Hippocampal formation (tissue), 2 donors: ENCODE results near the gene TBC1D2B.

Source experiments
- DNase-seq, 2 donors: peaks; one replicate each; lab custom pipeline; 2025; lab: John Stamatoyannopoulos, UW

Gene TBC1D2B

DNA sequence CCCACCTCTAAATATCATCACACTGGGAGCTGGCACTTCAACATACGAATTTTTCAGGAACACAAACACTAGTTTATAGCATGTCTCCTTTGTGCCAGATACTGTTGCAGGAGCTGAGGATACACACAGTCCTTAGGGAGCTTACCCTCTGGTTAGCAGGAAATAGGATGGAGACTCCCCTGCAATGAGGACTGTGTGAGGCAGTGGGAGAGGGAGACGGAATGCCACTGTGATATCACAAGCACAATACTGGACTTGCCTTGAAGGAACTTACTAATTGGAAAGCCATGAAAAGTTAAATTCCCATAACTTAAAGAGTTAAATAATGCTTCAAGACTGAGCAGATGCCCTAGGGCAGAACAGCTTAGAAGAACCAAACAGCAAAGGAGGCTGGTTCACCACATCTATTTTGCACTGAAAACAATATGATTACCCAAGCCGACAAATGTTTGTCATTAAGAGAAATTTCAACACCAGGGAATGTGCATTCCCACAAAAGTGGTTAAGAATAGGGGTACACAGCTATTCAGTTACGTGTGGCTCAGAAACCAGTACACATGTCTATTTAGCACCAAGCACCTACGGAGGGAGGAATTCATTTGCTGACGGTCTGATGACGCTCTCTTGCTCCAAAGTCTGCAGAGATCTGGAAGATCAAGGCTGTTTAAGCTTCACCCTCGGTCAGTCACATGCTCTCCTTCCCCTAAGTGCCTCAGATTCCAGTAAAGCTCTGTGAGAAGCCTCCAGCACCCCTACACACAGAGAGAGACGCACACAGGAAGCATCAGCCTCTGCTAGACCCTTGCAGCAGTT lies 5.2 kb downstream of the TBC1D2B start:
- peak; percentile 42 to 51 for DNase-seq

DNA sequence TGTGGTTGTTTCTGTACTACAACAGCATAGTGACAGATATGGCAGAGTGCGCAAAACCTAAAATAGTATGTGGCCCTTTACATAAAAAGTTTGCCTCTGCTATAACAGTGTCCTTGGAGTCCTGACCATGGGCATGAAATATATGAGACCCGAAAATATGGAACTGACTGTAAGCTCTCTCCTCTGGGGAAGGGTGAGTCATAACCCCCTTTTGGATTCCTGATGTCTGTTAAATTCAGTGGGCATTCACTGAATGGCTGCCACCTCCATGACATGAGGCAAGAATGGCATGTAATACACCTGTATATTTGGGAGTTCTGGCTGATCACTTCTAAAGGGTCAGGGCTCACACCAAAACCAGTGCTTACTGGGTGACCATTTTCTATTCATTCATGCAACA lies 6.1 kb downstream of the TBC1D2B start:
- DNase-seq, result no peak

- no peak for DNase-seq
Measured at GRCh38 chr15:78070049-78070700, 7.3 kb downstream of the TBC1D2B start.

GRCh38 chr15:78069462-78070029 lies 8.0 kb downstream of the TBC1D2B start:
- DNase-seq, result no peak

DNA sequence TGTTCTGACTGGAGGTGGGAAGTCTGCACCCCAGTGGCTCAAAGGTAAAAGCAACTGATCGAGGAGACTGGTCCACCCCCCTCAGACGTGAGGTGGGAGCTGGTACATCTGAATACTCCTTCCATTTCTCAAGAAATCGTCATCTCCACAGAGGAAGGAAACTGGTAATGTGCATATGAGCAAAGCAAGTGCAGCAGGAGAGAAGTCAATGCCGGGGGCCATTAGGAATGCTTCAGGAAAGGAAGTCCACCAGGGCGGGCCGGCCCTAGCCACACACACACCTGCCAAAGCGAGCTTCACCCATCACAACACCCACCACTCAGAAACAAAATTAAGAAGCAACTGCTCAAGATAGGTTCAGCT lies 8.5 kb downstream of the TBC1D2B start:
- no peak for DNase-seq

- DNase-seq, result no peak
Measured at GRCh38 chr15:78067328-78068228, 9.9 kb downstream of the TBC1D2B start.

- no peak for DNase-seq
Measured at GRCh38 chr15:78065973-78066946, 11.3 kb downstream of the TBC1D2B start.

GRCh38 chr15:78065284-78065872 lies 12.1 kb downstream of the TBC1D2B start:
- DNase-seq, result peak; percentile 36 to 48

- no peak for DNase-seq
Measured at GRCh38 chr15:78064544-78064943, 13.0 kb downstream of the TBC1D2B start.

GRCh38 chr15:78063970-78064385 lies 13.5 kb downstream of the TBC1D2B start:
- DNase-seq, result no peak

- DNase-seq, result no peak
Measured at GRCh38 chr15:78063217-78063616, 14.3 kb downstream of the TBC1D2B start.

- DNase-seq, result no peak
Measured at GRCh38 chr15:78061963-78062427, 15.5 kb downstream of the TBC1D2B start.

GRCh38 chr15:78060232-78060631 lies 17.3 kb downstream of the TBC1D2B start:
- no peak for DNase-seq

GRCh38 chr15:78059110-78059839 lies 18.2 kb downstream of the TBC1D2B start:
- no peak for DNase-seq

- DNase-seq, result no peak
Measured at GRCh38 chr15:78058401-78058935, 19.0 kb downstream of the TBC1D2B start.

- DNase-seq, result no peak
Measured at GRCh38 chr15:78057803-78058202, 19.7 kb downstream of the TBC1D2B start.

DNA sequence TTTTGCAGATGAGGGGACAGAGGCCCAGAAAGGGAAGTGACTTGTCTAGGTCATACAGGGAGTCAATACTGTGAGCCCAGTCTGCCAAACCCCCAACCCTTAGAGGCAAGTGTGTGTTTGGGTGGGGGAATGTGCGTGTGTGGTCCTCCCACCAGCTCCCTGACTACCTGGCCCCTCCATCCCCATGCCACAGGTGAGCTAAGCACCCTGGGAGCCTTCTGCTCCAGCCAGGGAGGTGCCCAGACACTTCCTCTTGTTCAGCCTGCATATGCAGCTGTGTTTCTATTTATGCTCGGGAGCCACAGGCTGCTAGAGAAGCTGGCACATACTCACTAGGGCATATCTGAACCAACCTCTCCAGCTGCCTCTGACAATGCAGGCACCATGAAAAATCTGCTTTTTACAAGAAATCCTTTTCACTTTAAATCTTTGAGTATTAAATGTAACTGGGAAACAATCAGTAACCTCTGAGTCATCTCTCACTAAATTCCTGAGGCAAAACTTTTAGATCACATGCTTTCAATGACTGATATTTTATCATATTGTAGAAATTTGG lies 20.7 kb downstream of the TBC1D2B start:
- peak; percentile 26 to 28 for DNase-seq

GRCh38 chr15:78055919-78056713 lies 21.4 kb downstream of the TBC1D2B start:
- DNase-seq, result no peak
